Spleen (tissue), 11 donors: ENCODE results near the gene PLCB4. TPM values are rescaled to one million over a fixed set of nuclear protein-coding genes. Genes with fewer than 3 reads are reported as not detected.

Experiments
- DNase-seq: peaks from one replicate; pipeline ENCODE4 v3.0.0-alpha.2; 2020
- H3K27ac ChIP-seq, 8 donors: fragments of 200-600 bp; sonication (generic) in 7 of 8; 1 replicate in 4 of 8; 2 replicates in 4 of 8; pipeline versions ENCODE4 v1.5.0 to v1.8.0; 2016 to 2021; ENCODE audit warnings: inconsistent platforms in 4 of 8, mild to moderate bottlenecking in 4 of 8, moderate library complexity in 1 of 8
- H3K27me3 ChIP-seq, 7 donors: fragments of 200-600 bp; sonication (generic) in 6 of 7; replicated peaks in 1 of 7; 1 replicate in 4 of 7; 2 replicates in 3 of 7; pipeline versions ENCODE4 v1.5.0 to v1.8.0; 2016 to 2021; ENCODE audit warnings: inconsistent platforms in 3 of 7, mild to moderate bottlenecking in 1 of 7
- H3K36me3 ChIP-seq, 6 donors: fragments of 200-600 bp; sonication (generic) in 5 of 6; 1 replicate in 4 of 6; 2 replicates in 2 of 6; pipeline versions ENCODE4 v1.5.0 to v1.8.0; 2016 to 2021; ENCODE audit warnings: inconsistent platforms in 2 of 6
- H3K4me1 ChIP-seq, 6 donors: fragments of 200-600 bp; sonication (generic) in 5 of 6; 1 replicate in 3 of 6; 2 replicates in 3 of 6; pipeline versions ENCODE4 v1.5.0 to v1.8.0; 2016 to 2021; ENCODE audit warnings: inconsistent platforms in 3 of 6
- H3K4me3 ChIP-seq, 8 donors: fragments of 200-600 bp; sonication (generic) in 7 of 8; 1 replicate in 4 of 8; 2 replicates in 4 of 8; pipeline versions ENCODE4 v1.5.0 to v1.8.0; 2016 to 2021; ENCODE audit warnings: inconsistent platforms in 4 of 8, mild to moderate bottlenecking in 4 of 8, moderate library complexity in 2 of 8
- H3K9me3 ChIP-seq, 8 donors: fragments of 200-600 bp; sonication (generic) in 7 of 8; 1 replicate in 4 of 8; 2 replicates in 4 of 8; pipeline versions ENCODE4 v1.5.0 to v1.8.0; 2016 to 2021; ENCODE audit warnings: inconsistent platforms in 4 of 8
- CTCF ChIP-seq, 11 experiments: fragments of 200-600 bp in 7 of 11; fragments of 450-650 bp in 4 of 11; sonication (generic) in 4 of 11; IDR thresholded peaks in 8 of 11; conservative IDR thresholded peaks in 3 of 11; 1 replicate in 7 of 11; 2 replicates in 4 of 11; pipeline versions ENCODE4 v1.4.0 to v1.8.0; 2016 to 2021; ENCODE audit warnings: antibody characterized with exemption in 11 of 11, inconsistent platforms in 4 of 11, mild to moderate bottlenecking in 1 of 11
- POLR2A ChIP-seq, 3 donors: fragments of 450-650 bp; IDR thresholded peaks; one replicate each; pipeline ENCODE4 v1.5.1; 2017; ENCODE audit warnings: antibody characterized with exemption in 3 of 3, mild to moderate bottlenecking in 1 of 3
- POLR2AphosphoS5 ChIP-seq, 3 donors: sonication (generic); formaldehyde crosslinking; IDR thresholded peaks; one replicate each; pipeline ENCODE4 v1.5.1; 2017; ENCODE audit warnings: antibody characterized with exemption in 3 of 3
- WGBS, 5 donors: extraction: QIAGEN DNeasy Blood & Tissue Kit in 3 of 5; methylation state at CpG; one replicate each; pipeline versions ENCODE4 v1.1.5 to v1.1.7; 2013 to 2018; 5-methylcytosine and 5-hydroxymethylcytosine counted together
- intact Hi-C: fragments of 100-400 bp; cut with DNase I; formaldehyde crosslinking; loops from one replicate; pipeline ENCODE4 v1.15.0; 2023; ENCODE audit warnings: low total_unique reads
- polyA plus RNA-seq, 3 donors: library from polyadenylated mRNA; stranded (reverse); fragments of 200-250 nt; gene quantifications; one replicate each; pipeline ENCODE4 v1.2.1, GENCODE V29; 2013
- total RNA-seq, 7 donors: library from RNA; depleted of rRNA in 3 of 7; stranded (reverse); fragments of >200 nt in 3 of 7; fragmentation: NEBNext Ultra II Directional in 4 of 7; extraction: Animal tissue kit (Norgen Biotek cat#: 25700) in 4 of 7; gene quantifications; one replicate each; pipeline versions ENCODE4 v1.1.0 to v1.2.1, GENCODE V29; 2016 to 2021
- donor health status: healthy with polysubstance abuse.
- donor health status: DM: no; HTN: no; CAD: no; lungs with moderate emphysema.
- donor health status: DM: no; HTN: no; CAD: no.
- donor health status: Bipolar disorder and iron deficiency.
- donor health status: healthy.
- donor health status: DM: no; HTN: no; CAD: no.
- donor health status: DM: yes; HTN: yes; CAD: no.

The PLCB4 gene
- total and polyA plus RNA-seq, 10 donors, result 0.43 to 4.9 (median 1.6) TPM

GRCh38 chr20:9447182-9447581, 378.3 kb downstream of the PLCB4 start:
- intact Hi-C loops, result no loop called here
- no peaks in the 10 kb centered on the region for H3K4me1 ChIP-seq
- H3K9me3 ChIP-seq, result no peaks in the 10 kb centered on the region
- no peaks in the 10 kb centered on the region for H3K36me3 ChIP-seq
- no peak overlapping the region for H3K4me3 ChIP-seq
- H3K27ac ChIP-seq, result no peak overlapping the region
- DNase-seq, result no peak
- no peak for TF ChIP-seq CTCF (IDR thresholded peaks at IDR 0.05 in 8 of 11, conservative IDR thresholded peaks at IDR 0.05 in 3 of 11)
- no peak for TF ChIP-seq POLR2A (IDR thresholded peaks at IDR 0.05)
- no peak for TF ChIP-seq POLR2AphosphoS5 (IDR thresholded peaks at IDR 0.05)
- H3K27me3 ChIP-seq, result no peaks in the 10 kb centered on the region

- TF ChIP-seq POLR2A (IDR thresholded peaks at IDR 0.05), result no peak
- TF ChIP-seq POLR2AphosphoS5 (IDR thresholded peaks at IDR 0.05), result no peak
- no peak for TF ChIP-seq CTCF (IDR thresholded peaks at IDR 0.05 in 8 of 11, conservative IDR thresholded peaks at IDR 0.05 in 3 of 11)
- H3K4me3 ChIP-seq, result no peak overlapping the region
- intact Hi-C loops, result no loop called here
- no peaks in the 10 kb centered on the region for H3K4me1 ChIP-seq
- 80 to 88% (median 84%) methylated on average over 2 of the region's 2 CpGs for WGBS, 5 donors
- no peak overlapping the region for H3K27ac ChIP-seq
- H3K9me3 ChIP-seq, result no peaks in the 10 kb centered on the region
- H3K27me3 ChIP-seq, result no peaks in the 10 kb centered on the region
- no peaks in the 10 kb centered on the region for H3K36me3 ChIP-seq
- DNase-seq, result no peak
Measured at GRCh38 chr20:9453201-9453600, 384.3 kb downstream of the PLCB4 start.

GRCh38 chr20:9454791-9455190, 385.9 kb downstream of the PLCB4 start:
- TF ChIP-seq POLR2A (IDR thresholded peaks at IDR 0.05) (no peak), CTCF (IDR thresholded peaks at IDR 0.05 in 8 of 11, conservative IDR thresholded peaks at IDR 0.05 in 3 of 11) (no peak), POLR2AphosphoS5 (IDR thresholded peaks at IDR 0.05) (no peak)
- intact Hi-C loops, result no loop called here
- no peak for DNase-seq
- Histone ChIP-seq H3K9me3 (no peaks in the 10 kb centered on the region), H3K36me3 (no peaks in the 10 kb centered on the region), H3K4me1 (no peaks in the 10 kb centered on the region), H3K4me3 (no peak overlapping the region), H3K27me3 (no peaks in the 10 kb centered on the region), H3K27ac (no peak overlapping the region)
- 63 to 81% (median 72%) methylated on average over 2 of the region's 2 CpGs for WGBS, 5 donors

- Histone ChIP-seq H3K9me3 (no peaks in the 10 kb centered on the region), H3K27ac (no peak overlapping the region), H3K4me1 (no peaks in the 10 kb centered on the region), H3K36me3 (no peaks in the 10 kb centered on the region), H3K4me3 (no peak overlapping the region), H3K27me3 (no peaks in the 10 kb centered on the region)
- WGBS, 5 donors, result 53 to 68% (median 66%) methylated on average over 2 of the region's 2 CpGs
- intact Hi-C loops, result no loop called here
- TF ChIP-seq POLR2AphosphoS5 (IDR thresholded peaks at IDR 0.05) (no peak), POLR2A (IDR thresholded peaks at IDR 0.05) (no peak), CTCF (IDR thresholded peaks at IDR 0.05 in 8 of 11, conservative IDR thresholded peaks at IDR 0.05 in 3 of 11) (no peak)
- no peak for DNase-seq
Measured at GRCh38 chr20:9457136-9457535, 388.2 kb downstream of the PLCB4 start.
